ENCODE measurements around the gene HAUS5. TPM values are rescaled to one million over a fixed set of nuclear protein-coding genes. Genes with fewer than 3 reads are reported as not detected.

HAUS5 gene
- total and polyA plus RNA-seq, 2 of the 8 experiments (the other 6 are each of a cell fraction or from before 2014, with no cell fraction given) = 13.8 to 25.7 TPM

- Histone ChIP-seq H3K4me1 (replicated peaks in 1 of 4; ENCODE audit: control insufficient read depth in 3 of 4, insufficient read depth in 4 of 4, low read length in 3 of 4) (peaks cover 0 to 6% (median 4%) of the 10 kb centered on the region in 4 experiments; a peak in 3 of 7 replicates), H3K56ac (replicated peaks; ENCODE audit: insufficient read length, low read depth, low read length) (no peak within 1 kb of the TSS), H2BK15ac (ENCODE audit: low read length) (no peak within 1 kb of the TSS), H4K91ac (replicated peaks; ENCODE audit: insufficient read length, low read length) (no peak within 1 kb of the TSS), H2BK5ac (ENCODE audit: low read depth, low read length) (no peak within 1 kb of the TSS), H3K4me3 (ENCODE audit: extremely low read depth in 1 of 4, insufficient read depth in 2 of 4, low read depth in 3 of 4, low read length in 4 of 4) (no peak within 1 kb of the TSS), H3K4ac (replicated peaks; ENCODE audit: insufficient read length, low read depth, low read length) (no peak within 1 kb of the TSS), H3K4me2 (ENCODE audit: insufficient read depth in 1 of 2, low read depth in 2 of 2, low read length in 2 of 2) (no peak within 1 kb of the TSS), H2BK20ac (ENCODE audit: low read length) (no peak within 1 kb of the TSS), H3K23me2 (ENCODE audit: low read depth, low read length) (no peaks in the 10 kb centered on the region; the same call in 1 of the 2 replicates), H2BK12ac (ENCODE audit: low read depth, low read length) (no peak within 1 kb of the TSS), H3K36me3 (ENCODE audit: control insufficient read depth in 2 of 4, insufficient read depth in 4 of 4, low read length in 3 of 4) (no peaks in the 10 kb centered on the region), H3K79me2 (ENCODE audit: control insufficient read depth in 1 of 2, insufficient read depth in 2 of 2, low read length in 2 of 2) (no peaks in the 10 kb centered on the region), H3K14ac (ENCODE audit: insufficient read length) (no peak within 1 kb of the TSS), H3K27ac (ENCODE audit: low read depth, low read length) (no peak within 1 kb of the TSS), H2BK120ac (replicated peaks; ENCODE audit: low read depth, low read length) (no peak within 1 kb of the TSS), H4K8ac (ENCODE audit: extremely low read depth, insufficient read depth, low read length) (no peak within 1 kb of the TSS; the same call in 1 of the 2 replicates), H3K79me1 (ENCODE audit: low read depth, low read length) (no peaks in the 10 kb centered on the region), H4K5ac (ENCODE audit: insufficient read length, low read depth, low read length) (no peak within 1 kb of the TSS), H3K9me3 (ENCODE audit: insufficient read depth in 2 of 2, low read depth in 1 of 2, low read length in 1 of 2) (no peaks in the 10 kb centered on the region; a peak in 1 of 4 replicates), H3K23ac (ENCODE audit: insufficient read length) (no peak within 1 kb of the TSS), H2AK5ac (ENCODE audit: low read depth, low read length) (no peak within 1 kb of the TSS), H3K9ac (replicated peaks in 1 of 4; ENCODE audit: extremely low read depth in 1 of 4, low read depth in 3 of 4, low read length in 3 of 4) (no peak within 1 kb of the TSS), H2AFZ (ENCODE audit: low read length) (no peak within 1 kb of the TSS), H3K27me3 (replicated peaks in 1 of 4; ENCODE audit: control insufficient read depth in 3 of 4, extremely low read depth in 1 of 4, insufficient read depth in 3 of 4, low read length in 3 of 4) (peaks cover 0 to 16% (median 9%) of the 10 kb centered on the region in 4 experiments; a peak in 5 of 7 replicates), H4K20me1 (replicated peaks in 1 of 2; ENCODE audit: control insufficient read depth in 1 of 2, insufficient read depth in 2 of 2, low read length in 2 of 2) (peaks cover 6 to 8% of the 10 kb centered on the region in 2 experiments), H3K18ac (ENCODE audit: extremely low read depth, low read length) (no peak within 1 kb of the TSS)
- ChIA-PET POLR2A (ENCODE audit: partially characterized antibody) (interaction anchor here (1.6 kb wide), 1 partner anchor 79 kb away, joined by 5 read pairs; no protein-coding TSS in a partner anchor), CTCF (ENCODE audit: partially characterized antibody) (interaction anchor here (0.6 to 3.1 kb wide), 5 partner anchors 15 to 1201 kb away, joined by 3 to 19 read pairs (median 7); no protein-coding TSS in a partner anchor)
- 83% methylated on average over 6 of the region's 15 CpGs; no CpG with 5 or more reads in 1 of the 2 experiments for WGBS, 2 experiments (ENCODE audit: extremely low coverage in 1 of 2, insufficient coverage in 1 of 2, insufficient read length in 1 of 2, insufficient replicate concordance in 2 of 2, low coverage in 1 of 2, low lambda C conversion rate in 2 of 2, missing lambda C conversion rate in 1 of 2)
- no peak for TF ChIP-seq EP300 (IDR thresholded peaks at IDR 0.05; ENCODE audit: borderline replicate concordance in 1 of 2, low read depth in 2 of 2, low read length in 2 of 2)
- TF ChIP-seq CHD2 (IDR thresholded peaks at IDR 0.05; ENCODE audit: low read length) = no peak
- TF ChIP-seq TAF7 (optimal IDR thresholded peaks at IDR 0.05; ENCODE audit: borderline replicate concordance, low read depth, low read length) = no peak
- no peak for TF ChIP-seq TBP (IDR thresholded peaks at IDR 0.05; ENCODE audit: low read depth, low read length)
- no peak for TF ChIP-seq E2F6 (IDR thresholded peaks at IDR 0.05)
- TF ChIP-seq SIX5 (IDR thresholded peaks at IDR 0.05; ENCODE audit: low read depth, low read length) = no peak
- no peak for TF ChIP-seq JUN (IDR thresholded peaks at IDR 0.05; ENCODE audit: low read depth, low read length)
- no peak for TF ChIP-seq SP4 (IDR thresholded peaks at IDR 0.05; ENCODE audit: low read length)
- TF ChIP-seq JUND (IDR thresholded peaks at IDR 0.05; ENCODE audit: low read length) = no peak
- TF ChIP-seq HDAC6 (IDR thresholded peaks at IDR 0.05; ENCODE audit: low read depth, low read length) = no peak
- TF ChIP-seq EZH2 (IDR thresholded peaks at IDR 0.05; ENCODE audit: low read depth, low read length, severe bottlenecking) = no peak
- no peak for TF ChIP-seq GTF2F1 (IDR thresholded peaks at IDR 0.05; ENCODE audit: borderline replicate concordance, low read depth, low read length)
- FAIRE-seq (no peak), DNase-seq (ENCODE audit: low read depth in 1 of 2, low spot score in 2 of 2) (no peak)
Observed at GRCh38 chr19:35563207-35563829, 49.2 kb upstream of the HAUS5 start, which contains the start of gene ATP4A. Gene ATP4A (minus strand): TSS chr19:35563658. CDS start chr19:35563629, 29 bp downstream.
